Measurements from ENCODE around the gene DSCAM. TPM values are rescaled to one million over a fixed set of nuclear protein-coding genes. Genes with fewer than 3 reads are reported as not detected.
A peak's percentile ranks its signal among the peaks of the same experiment; 100 is the strongest.

The DSCAM gene
- total and polyA plus RNA-seq, 4 donors, result 8.2 to 27.7 (median 15.2) TPM

DNA sequence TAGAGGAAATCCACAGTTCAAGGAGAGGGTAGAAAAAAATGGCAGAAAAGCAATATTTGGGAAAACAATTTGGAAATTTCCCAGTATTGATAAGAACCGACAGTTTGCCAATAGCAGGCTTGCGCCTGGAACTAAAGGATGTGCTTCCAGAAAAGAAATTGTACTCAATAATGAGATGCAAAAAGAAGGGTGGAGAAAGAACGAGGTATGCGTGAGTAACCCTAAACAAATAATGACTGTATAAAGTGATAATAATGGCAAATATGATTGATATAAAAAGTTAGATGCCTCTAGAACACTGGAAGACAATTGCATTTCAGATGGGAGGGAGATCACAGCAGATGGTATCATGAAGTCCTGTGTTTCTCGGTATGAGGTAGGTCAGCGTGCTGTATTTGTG is 458.9 kb downstream of the DSCAM start:
- 42% methylated on average over 2 of the region's 6 CpGs for WGBS (ENCODE audit: insufficient coverage)
- DNase-seq (ENCODE audit: low read depth in 4 of 6, low spot score in 6 of 6), result no peak
- Histone ChIP-seq H3K36me3 (ENCODE audit: control insufficient read depth, insufficient read depth, low read length) (no peaks in the 10 kb centered on the region), H3K4me3 (ENCODE audit: low read depth, low read length) (no peak overlapping the region), H3K27me3 (ENCODE audit: control insufficient read depth, insufficient read depth, low read length) (no peaks in the 10 kb centered on the region), H3K4me1 (ENCODE audit: control insufficient read depth, insufficient read depth, low read length) (peaks cover 3% of the 10 kb centered on the region), H3K27ac (ENCODE audit: low read depth, low read length) (no peak overlapping the region), H3K9me3 (ENCODE audit: control insufficient read depth, insufficient read depth, low read length) (no peaks in the 10 kb centered on the region)

DNA sequence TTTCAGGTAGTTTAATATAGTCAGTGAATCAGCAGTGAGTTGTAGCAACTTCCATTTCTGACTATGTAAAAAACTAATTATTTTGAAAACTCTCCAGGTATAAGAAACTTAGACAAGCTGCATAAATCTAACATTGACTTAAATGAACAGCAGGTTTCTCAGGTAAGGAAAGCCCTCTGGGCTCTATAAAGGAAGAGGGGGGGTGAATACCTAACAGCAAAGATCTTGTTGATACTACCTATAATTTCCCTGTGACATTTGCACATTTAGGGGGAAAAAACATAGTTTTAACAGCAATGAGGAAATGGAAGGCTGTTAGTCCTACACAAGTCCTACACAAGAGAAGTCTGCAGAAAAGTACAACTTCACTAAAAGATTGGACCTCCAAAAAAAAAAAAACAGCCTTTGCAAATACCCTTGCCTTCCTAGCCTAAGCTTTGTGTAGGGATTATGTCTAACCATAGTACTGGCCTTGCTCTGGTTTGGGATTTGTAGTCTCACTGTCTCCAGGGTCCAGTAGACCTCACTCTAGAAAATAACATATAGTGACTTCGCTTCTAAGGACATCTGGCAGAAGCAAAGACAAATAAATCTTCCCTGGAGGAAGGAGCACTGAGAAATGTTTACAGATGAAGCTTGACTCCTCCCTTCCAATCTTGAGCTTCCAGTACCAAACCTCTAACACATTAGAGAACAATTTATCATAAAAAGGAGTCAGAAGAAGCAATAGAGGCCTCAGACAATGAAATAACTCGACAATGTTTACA is 459.8 kb downstream of the DSCAM start:
- no peak overlapping the region for H3K27ac ChIP-seq (ENCODE audit: low read depth, low read length)
- WGBS (ENCODE audit: insufficient coverage), result no CpG with 5 or more reads among the region's 2 CpGs
- H3K4me3 ChIP-seq (ENCODE audit: low read depth, low read length), result no peak overlapping the region
- DNase-seq (ENCODE audit: low read depth in 4 of 6, low spot score in 6 of 6), result no peak
- no peaks in the 10 kb centered on the region for H3K36me3 ChIP-seq (ENCODE audit: control insufficient read depth, insufficient read depth, low read length)
- peaks cover 3% of the 10 kb centered on the region for H3K4me1 ChIP-seq (ENCODE audit: control insufficient read depth, insufficient read depth, low read length)
- H3K9me3 ChIP-seq (ENCODE audit: control insufficient read depth, insufficient read depth, low read length), result no peaks in the 10 kb centered on the region
- H3K27me3 ChIP-seq (ENCODE audit: control insufficient read depth, insufficient read depth, low read length), result no peaks in the 10 kb centered on the region

GRCh38 chr21:40386294-40386911 is 460.6 kb downstream of the DSCAM start:
- Histone ChIP-seq H3K4me1 (ENCODE audit: control insufficient read depth, insufficient read depth, low read length) (peaks cover 3% of the 10 kb centered on the region), H3K9me3 (ENCODE audit: control insufficient read depth, insufficient read depth, low read length) (no peaks in the 10 kb centered on the region), H3K4me3 (ENCODE audit: low read depth, low read length) (no peak overlapping the region), H3K36me3 (ENCODE audit: control insufficient read depth, insufficient read depth, low read length) (no peaks in the 10 kb centered on the region), H3K27me3 (ENCODE audit: control insufficient read depth, insufficient read depth, low read length) (no peaks in the 10 kb centered on the region), H3K27ac (ENCODE audit: low read depth, low read length) (no peak overlapping the region)
- peak in 2 of 6 donors; percentile 12 to 51 for DNase-seq (ENCODE audit: low read depth in 4 of 6, low spot score in 6 of 6)
- WGBS (ENCODE audit: insufficient coverage), result 12% methylated on average over 18 of the region's 23 CpGs

DNA sequence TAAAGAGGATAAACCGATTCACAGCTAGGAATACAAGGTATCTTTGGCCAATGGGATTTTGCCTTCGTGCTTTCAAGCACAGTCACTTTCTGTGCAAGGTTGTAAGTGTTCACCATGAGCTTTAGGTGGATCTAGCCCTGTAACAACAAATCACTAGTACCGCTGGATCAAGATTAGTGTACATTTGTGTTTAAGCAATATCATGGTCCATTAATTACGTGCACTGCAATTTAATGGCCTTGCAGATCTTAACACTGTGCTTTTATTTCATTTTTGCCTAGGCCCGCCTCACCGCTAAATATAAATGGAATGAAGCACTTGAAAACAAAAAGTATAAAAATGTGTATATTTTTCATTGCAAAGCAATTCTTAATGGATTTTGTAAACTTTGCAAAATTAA is 461.1 kb downstream of the DSCAM start:
- Histone ChIP-seq H3K9me3 (ENCODE audit: control insufficient read depth, insufficient read depth, low read length) (no peaks in the 10 kb centered on the region), H3K27me3 (ENCODE audit: control insufficient read depth, insufficient read depth, low read length) (no peaks in the 10 kb centered on the region), H3K4me1 (ENCODE audit: control insufficient read depth, insufficient read depth, low read length) (peaks cover 3% of the 10 kb centered on the region), H3K36me3 (ENCODE audit: control insufficient read depth, insufficient read depth, low read length) (no peaks in the 10 kb centered on the region), H3K4me3 (ENCODE audit: low read depth, low read length) (no peak overlapping the region), H3K27ac (ENCODE audit: low read depth, low read length) (no peak overlapping the region)
- DNase-seq (ENCODE audit: low read depth in 4 of 6, low spot score in 6 of 6), result no peak
- no CpG with 5 or more reads among the region's 6 CpGs for WGBS (ENCODE audit: insufficient coverage)

- Histone ChIP-seq H3K27me3 (ENCODE audit: control insufficient read depth, insufficient read depth, low read length) (no peaks in the 10 kb centered on the region), H3K9me3 (ENCODE audit: control insufficient read depth, insufficient read depth, low read length) (no peaks in the 10 kb centered on the region), H3K27ac (ENCODE audit: low read depth, low read length) (no peak overlapping the region), H3K4me1 (ENCODE audit: control insufficient read depth, insufficient read depth, low read length) (peaks cover 3% of the 10 kb centered on the region), H3K36me3 (ENCODE audit: control insufficient read depth, insufficient read depth, low read length) (no peaks in the 10 kb centered on the region), H3K4me3 (ENCODE audit: low read depth, low read length) (no peak overlapping the region)
- DNase-seq (ENCODE audit: low read depth in 4 of 6, low spot score in 6 of 6), result no peak
- WGBS (ENCODE audit: insufficient coverage), result 89% methylated on average over 5 of the region's 5 CpGs
Observed at GRCh38 chr21:40383951-40384350, 463.0 kb downstream of the DSCAM start.

GRCh38 chr21:40381111-40381510 is 465.8 kb downstream of the DSCAM start:
- no peak for DNase-seq (ENCODE audit: low read depth in 4 of 6, low spot score in 6 of 6)
- 95% methylated on average over 5 of the region's 5 CpGs for WGBS (ENCODE audit: insufficient coverage)
- Histone ChIP-seq H3K36me3 (ENCODE audit: control insufficient read depth, insufficient read depth, low read length) (no peaks in the 10 kb centered on the region), H3K27ac (ENCODE audit: low read depth, low read length) (no peak overlapping the region), H3K4me1 (ENCODE audit: control insufficient read depth, insufficient read depth, low read length) (no peaks in the 10 kb centered on the region), H3K9me3 (ENCODE audit: control insufficient read depth, insufficient read depth, low read length) (no peaks in the 10 kb centered on the region), H3K27me3 (ENCODE audit: control insufficient read depth, insufficient read depth, low read length) (no peaks in the 10 kb centered on the region), H3K4me3 (ENCODE audit: low read depth, low read length) (no peak overlapping the region)

- WGBS (ENCODE audit: insufficient coverage), result 90% methylated on average over 3 of the region's 11 CpGs
- DNase-seq (ENCODE audit: low read depth in 4 of 6, low spot score in 6 of 6), result peak in 2 of 6 donors; percentile 54 to 57
- Histone ChIP-seq H3K4me3 (ENCODE audit: low read depth, low read length) (no peak overlapping the region), H3K27ac (ENCODE audit: low read depth, low read length) (no peak overlapping the region), H3K4me1 (ENCODE audit: control insufficient read depth, insufficient read depth, low read length) (no peaks in the 10 kb centered on the region), H3K36me3 (ENCODE audit: control insufficient read depth, insufficient read depth, low read length) (no peaks in the 10 kb centered on the region), H3K9me3 (ENCODE audit: control insufficient read depth, insufficient read depth, low read length) (no peaks in the 10 kb centered on the region), H3K27me3 (ENCODE audit: control insufficient read depth, insufficient read depth, low read length) (no peaks in the 10 kb centered on the region)
Observed at GRCh38 chr21:40379881-40380810, 466.8 kb downstream of the DSCAM start.

GRCh38 chr21:40377135-40377534 is 469.8 kb downstream of the DSCAM start:
- WGBS (ENCODE audit: insufficient coverage), result 96% methylated on average over 4 of the region's 5 CpGs
- no peak overlapping the region for H3K27ac ChIP-seq (ENCODE audit: low read depth, low read length)
- DNase-seq (ENCODE audit: low read depth in 4 of 6, low spot score in 6 of 6), result no peak
- H3K4me3 ChIP-seq (ENCODE audit: low read depth, low read length), result no peak overlapping the region
- H3K36me3 ChIP-seq (ENCODE audit: control insufficient read depth, insufficient read depth, low read length), result no peaks in the 10 kb centered on the region
- H3K27me3 ChIP-seq (ENCODE audit: control insufficient read depth, insufficient read depth, low read length), result no peaks in the 10 kb centered on the region
- H3K4me1 ChIP-seq (ENCODE audit: control insufficient read depth, insufficient read depth, low read length), result no peaks in the 10 kb centered on the region
- no peaks in the 10 kb centered on the region for H3K9me3 ChIP-seq (ENCODE audit: control insufficient read depth, insufficient read depth, low read length)

GRCh38 chr21:40373761-40374160 is 473.2 kb downstream of the DSCAM start:
- Histone ChIP-seq H3K4me3 (ENCODE audit: low read depth, low read length) (no peak overlapping the region), H3K27ac (ENCODE audit: low read depth, low read length) (no peak overlapping the region), H3K9me3 (ENCODE audit: control insufficient read depth, insufficient read depth, low read length) (no peaks in the 10 kb centered on the region), H3K27me3 (ENCODE audit: control insufficient read depth, insufficient read depth, low read length) (no peaks in the 10 kb centered on the region), H3K36me3 (ENCODE audit: control insufficient read depth, insufficient read depth, low read length) (no peaks in the 10 kb centered on the region), H3K4me1 (ENCODE audit: control insufficient read depth, insufficient read depth, low read length) (no peaks in the 10 kb centered on the region)
- WGBS (ENCODE audit: insufficient coverage), result no CpG with 5 or more reads among the region's 2 CpGs
- DNase-seq (ENCODE audit: low read depth in 4 of 6, low spot score in 6 of 6), result no peak

Measured in spinal cord (tissue), 10 donors.